Panc1 (cell line): ENCODE results near the gene ZNF226. TPM values are rescaled to one million over a fixed set of nuclear protein-coding genes. Genes with fewer than 3 reads are reported as not detected.

ENCODE experiments used
- ATAC-seq: fragments of 200-7000 bp; cut with Tn5 transposase; 2 replicates; pipeline ENCODE4 v1.9.1; 2020; ENCODE audit warnings: mild to moderate bottlenecking, moderate library complexity
- BruUV-seq: library from RNA; stranded (reverse); fragments of 400-500 nt; replicated peaks from 2 replicates; lab custom pipeline; 2021; lab: Mats Ljungman, UMichigan
- CTCF ChIA-PET: fragments of 300-600 bp; sonication (Branson Sonifier 250); formaldehyde crosslinking; loops from one replicate; lab custom pipeline; 2022; ENCODE audit warnings: antibody characterized with exemption; lab: Charles Lee
- POLR2A ChIA-PET: fragments of 300-600 bp; sonication (Branson Sonifier 250); formaldehyde crosslinking; loops from one replicate; lab custom pipeline; 2022; ENCODE audit warnings: antibody characterized with exemption; lab: Charles Lee
- DNase-seq: peaks from one replicate; pipeline ENCODE4 v3.0.0-alpha.2; 2010; ENCODE audit warnings: low read depth, low spot score
- H3K27ac ChIP-seq: 2 replicates; pipeline ENCODE4 v1.5.1; 2011; ENCODE audit warnings: mild to moderate bottlenecking, low read length, inconsistent platforms
- H3K27me3 ChIP-seq: fragments of 200-500 bp; sonication (Bioruptor generic); 2 replicates; pipeline ENCODE4 v1.6.0; 2014; ENCODE audit warnings: low read length, inconsistent platforms; ENCODE audit not compliant: control insufficient read depth, insufficient read depth
- H3K36me3 ChIP-seq: fragments of 200-500 bp; sonication (Bioruptor generic); 2 replicates; pipeline ENCODE4 v1.5.1; 2014; ENCODE audit warnings: inconsistent platforms, mild to moderate bottlenecking, low read length, moderate library complexity; ENCODE audit not compliant: control insufficient read depth, insufficient read depth
- H3K4me1 ChIP-seq: 2 replicates; pipeline ENCODE4 v1.5.1; 2011; ENCODE audit warnings: inconsistent platforms, mild to moderate bottlenecking, low read length, moderate library complexity; ENCODE audit not compliant: control insufficient read depth, insufficient read depth
- H3K4me3 ChIP-seq, 2 experiments: 2 replicates each; pipeline ENCODE4 v1.5.1; 2011 to 2012; ENCODE audit warnings: low read depth in 2 of 2, low read length in 2 of 2, mild to moderate bottlenecking in 2 of 2, inconsistent platforms in 1 of 2, moderate library complexity in 1 of 2
- H3K9me3 ChIP-seq: fragments of 200-500 bp; sonication (Bioruptor generic); 2 replicates; pipeline ENCODE4 v1.5.1; 2014; ENCODE audit warnings: low read depth, mild to moderate bottlenecking, inconsistent platforms, low read length, moderate library complexity; ENCODE audit not compliant: control insufficient read depth, insufficient read depth
- CTCF ChIP-seq: fragments of 450-650 bp; IDR thresholded peaks from 2 replicates; pipeline ENCODE4 v1.5.1; 2017; ENCODE audit warnings: mild to moderate bottlenecking
- POLR2AphosphoS5 ChIP-seq: IDR thresholded peaks from 2 replicates; pipeline ENCODE4 v1.6.1; 2012; ENCODE audit warnings: mild to moderate bottlenecking, low read depth, low read length, moderate library complexity
- REST ChIP-seq, 2 experiments: IDR thresholded peaks; 2 replicates each; pipeline ENCODE4 v1.6.1; 2011 to 2012; ENCODE audit warnings: low read depth in 2 of 2, control low read depth in 1 of 2, low read length in 1 of 2, mild to moderate bottlenecking in 1 of 2, moderate library complexity in 1 of 2; ENCODE audit not compliant: insufficient read depth in 1 of 2
- SIN3A ChIP-seq: IDR thresholded peaks from 2 replicates; pipeline ENCODE4 v1.6.1; 2012; ENCODE audit warnings: low read depth, mild to moderate bottlenecking, low read length, moderate library complexity, borderline replicate concordance; ENCODE audit not compliant: insufficient read depth
- TCF7L2 ChIP-seq: IDR thresholded peaks from 2 replicates; pipeline ENCODE4 v1.6.1; 2011; ENCODE audit warnings: mild to moderate bottlenecking, low read depth, low read length, inconsistent platforms
- in situ Hi-C: cut with HindIII; loops from 2 replicates; pipeline ENCODE4 v1.10.0; 2016; ENCODE audit warnings: low sequenced_read_pairs, low pct_unique_long_range_greater_than_20kb
- intact Hi-C: fragments of 100-400 bp; cut with micrococcal nuclease; formaldehyde crosslinking; loops from one replicate; pipeline ENCODE4 v1.10.0; 2022; ENCODE audit not compliant: unreplicated experiment
- total RNA-seq: library from RNA; stranded (reverse); gene quantifications from one replicate; pipeline ENCODE4 v1.2.1, GENCODE V29; 2021; ENCODE audit not compliant: unreplicated experiment

The ZNF226 gene
- total RNA-seq, 1 experiment from 2014 or later, result 21.7 TPM

GRCh38 chr19:44196772-44197171 is 31.9 kb downstream of the ZNF226 start:
- POLR2A ChIA-PET, result no interaction called here
- CTCF ChIA-PET, result no interaction called here
- BruUV-seq, result no TSS peak
- no peak for ATAC-seq
- Histone ChIP-seq H3K27ac (no peak overlapping the region), H3K4me3 (no peak overlapping the region), H3K9me3 (no peaks in the 10 kb centered on the region), H3K4me1 (no peaks in the 10 kb centered on the region), H3K36me3 (no peaks in the 10 kb centered on the region; the same call in 1 of the 2 replicates), H3K27me3 (no peaks in the 10 kb centered on the region)
- intact Hi-C loops (no loop called here), in situ Hi-C loops (no loop called here)
- no peak for DNase-seq
- no peak for TF ChIP-seq CTCF
- TF ChIP-seq REST (IDR thresholded peaks at IDR 0.05; ENCODE audit: insufficient read depth in 1 of 2, low read depth in 2 of 2, low read length in 1 of 2), result no peak
- TF ChIP-seq TCF7L2, result no peak
- no peak for TF ChIP-seq POLR2AphosphoS5
- no peak for TF ChIP-seq SIN3A

- no TSS peak for BruUV-seq
- no peak for DNase-seq
- TF ChIP-seq SIN3A, result no peak
- TF ChIP-seq POLR2AphosphoS5, result no peak
- TF ChIP-seq REST (IDR thresholded peaks at IDR 0.05; ENCODE audit: insufficient read depth in 1 of 2, low read depth in 2 of 2, low read length in 1 of 2), result no peak
- TF ChIP-seq CTCF, result no peak
- no peak for TF ChIP-seq TCF7L2
Measured at GRCh38 chr19:44202470-44202869, 37.6 kb downstream of the ZNF226 start.

More at GRCh38 chr19:44202470-44202869, 37.6 kb downstream of the ZNF226 start:
- Histone ChIP-seq H3K27me3 (no peaks in the 10 kb centered on the region), H3K9me3 (no peaks in the 10 kb centered on the region), H3K4me3 (no peak overlapping the region), H3K4me1 (no peaks in the 10 kb centered on the region), H3K27ac (no peak overlapping the region), H3K36me3 (no peaks in the 10 kb centered on the region)
- no peak for ATAC-seq
- intact Hi-C loops (no loop called here), in situ Hi-C loops (no loop called here)
- POLR2A ChIA-PET, result no interaction called here
- CTCF ChIA-PET, result no interaction called here
